ENCODE results near the gene FSTL4. TPM values are rescaled to one million over a fixed set of nuclear protein-coding genes. Genes with fewer than 3 reads are reported as not detected.

The FSTL4 gene
- total RNA-seq, 2 donors from 2014 or later, result 0.26 to 1.3 TPM

- Histone ChIP-seq H3K9me3 (no peaks in the 10 kb centered on the region), H3K27me3 (peaks cover 0 to 3% of the 10 kb centered on the region in 2 donors), H3K4me1 (peaks cover 14% of the 10 kb centered on the region), H3K4me3 (no peak overlapping the region), H3K27ac (no peak overlapping the region), H3K36me3 (replicated peaks in 1 of 2; ENCODE audit: insufficient read depth in 1 of 2, low read depth in 2 of 2) (no peaks in the 10 kb centered on the region)
- DNase-seq (no peak), ATAC-seq (no peak)
- no peak for TF ChIP-seq POLR2A (IDR thresholded peaks at IDR 0.05)
- no peak for TF ChIP-seq CTCF (IDR thresholded peaks at IDR 0.05)
- intact Hi-C loops (cut with DNase I), result no loop called here
- 94 to 97% methylated on average over 2 of the region's 2 CpGs for WGBS, 2 donors
Measured at GRCh38 chr5:133606835-133607234, 5.5 kb downstream of the FSTL4 start.

DNA sequence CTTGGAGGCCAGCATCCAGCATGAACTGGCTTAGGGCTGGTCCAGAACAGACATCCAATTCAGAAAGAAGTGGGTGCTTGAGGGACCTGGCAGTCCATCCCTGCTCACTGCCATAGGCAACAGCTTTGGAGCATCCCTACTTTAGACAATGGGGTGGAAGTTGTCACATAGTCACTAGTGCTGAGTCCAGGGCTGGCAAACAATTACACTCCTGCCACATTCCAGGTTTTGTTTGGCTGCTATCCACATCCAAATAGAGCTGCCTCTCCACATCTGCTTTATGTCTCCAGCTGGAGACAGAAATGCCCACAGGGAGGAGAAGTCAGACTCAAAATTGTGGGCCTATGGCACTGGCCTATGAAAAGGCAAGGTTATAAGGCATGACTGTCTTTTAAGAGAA lies 7.0 kb downstream of the FSTL4 start:
- Histone ChIP-seq H3K27me3 (peaks cover 0 to 3% of the 10 kb centered on the region in 2 donors), H3K27ac (no peak overlapping the region), H3K4me1 (no peaks in the 10 kb centered on the region), H3K4me3 (no peak overlapping the region), H3K9me3 (no peaks in the 10 kb centered on the region), H3K36me3 (replicated peaks in 1 of 2; ENCODE audit: insufficient read depth in 1 of 2, low read depth in 2 of 2) (no peaks in the 10 kb centered on the region)
- intact Hi-C loops (cut with DNase I), result no loop called here
- ATAC-seq, result no peak
- TF ChIP-seq CTCF (IDR thresholded peaks at IDR 0.05) (no peak), POLR2A (IDR thresholded peaks at IDR 0.05) (no peak)
- no peak for DNase-seq

DNA sequence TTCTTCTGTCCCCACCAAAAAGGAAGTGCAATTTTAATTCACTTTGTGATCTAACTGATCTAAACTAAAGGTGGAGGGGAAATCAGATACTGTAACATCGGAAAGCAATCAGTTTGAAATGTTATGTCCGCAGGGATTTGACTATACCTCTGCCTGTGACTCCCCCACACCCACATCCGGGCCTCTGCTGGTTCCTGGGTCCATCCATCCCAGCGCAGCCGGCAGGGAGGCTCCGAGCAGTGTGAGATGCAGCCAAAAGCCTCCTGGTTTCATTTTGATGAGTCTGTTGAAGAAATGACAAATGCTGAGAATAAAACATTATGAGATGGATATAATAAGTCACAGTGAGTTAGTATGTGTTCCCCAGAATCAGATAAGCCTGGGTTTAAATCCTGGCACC lies 8.6 kb downstream of the FSTL4 start:
- WGBS, 2 donors, result 78 to 87% methylated on average over 6 of the region's 6 CpGs
- Histone ChIP-seq H3K4me3 (no peak overlapping the region), H3K36me3 (replicated peaks in 1 of 2; ENCODE audit: insufficient read depth in 1 of 2, low read depth in 2 of 2) (no peaks in the 10 kb centered on the region), H3K27ac (no peak overlapping the region), H3K9me3 (no peaks in the 10 kb centered on the region), H3K4me1 (no peaks in the 10 kb centered on the region), H3K27me3 (peaks cover 0 to 3% of the 10 kb centered on the region in 2 donors)
- no peak for ATAC-seq
- no peak for TF ChIP-seq CTCF (IDR thresholded peaks at IDR 0.05)
- TF ChIP-seq POLR2A (IDR thresholded peaks at IDR 0.05), result no peak
- DNase-seq, result no peak
- intact Hi-C loops (cut with DNase I), result no loop called here

- no peak for TF ChIP-seq CTCF (IDR thresholded peaks at IDR 0.05)
- no peak for TF ChIP-seq POLR2A (IDR thresholded peaks at IDR 0.05)
- Histone ChIP-seq H3K4me1 (no peaks in the 10 kb centered on the region), H3K4me3 (no peak overlapping the region), H3K36me3 (replicated peaks in 1 of 2; ENCODE audit: insufficient read depth in 1 of 2, low read depth in 2 of 2) (no peaks in the 10 kb centered on the region), H3K27ac (no peak overlapping the region), H3K27me3 (peaks cover 0 to 3% of the 10 kb centered on the region in 2 donors), H3K9me3 (no peaks in the 10 kb centered on the region)
- WGBS, 2 donors, result 49 to 74% methylated on average over 2 of the region's 2 CpGs
- DNase-seq, result no peak
- ATAC-seq, result no peak
- intact Hi-C loops (cut with DNase I), result no loop called here
Measured at GRCh38 chr5:133602835-133603380, 9.4 kb downstream of the FSTL4 start.

DNA sequence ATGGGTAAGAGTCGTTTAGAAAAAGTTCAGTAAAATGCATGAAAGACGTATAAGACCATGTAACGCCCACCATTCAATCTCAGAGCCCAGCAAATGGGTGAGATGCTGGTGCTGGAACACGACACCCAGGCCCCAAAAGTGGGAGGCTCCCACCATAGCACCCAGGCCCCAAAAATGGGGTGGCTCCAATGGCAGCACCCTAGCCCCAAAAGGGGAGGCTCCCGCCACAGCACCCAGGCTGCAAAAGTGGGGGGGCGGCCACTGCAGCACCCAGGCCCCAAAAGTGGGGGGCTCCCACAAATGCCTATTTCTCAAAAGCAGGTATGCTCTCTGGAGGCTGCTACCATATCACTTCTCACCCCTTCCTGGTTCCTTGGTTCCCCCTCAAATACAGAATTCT lies 12.7 kb downstream of the FSTL4 start:
- H3K36me3 ChIP-seq (replicated peaks in 1 of 2; ENCODE audit: insufficient read depth in 1 of 2, low read depth in 2 of 2), result no peaks in the 10 kb centered on the region
- H3K9me3 ChIP-seq, result no peaks in the 10 kb centered on the region
- H3K4me1 ChIP-seq, result no peaks in the 10 kb centered on the region
- H3K27ac ChIP-seq, result no peak overlapping the region
- no peak for TF ChIP-seq POLR2A (IDR thresholded peaks at IDR 0.05)
- TF ChIP-seq CTCF (IDR thresholded peaks at IDR 0.05), result no peak
- no peak overlapping the region for H3K4me3 ChIP-seq
- no peaks in the 10 kb centered on the region for H3K27me3 ChIP-seq
- intact Hi-C loops (cut with DNase I), result no loop called here
- no peak for ATAC-seq
- WGBS, 2 donors, result 75 to 80% methylated on average over 6 of the region's 6 CpGs
- DNase-seq, result no peak

Measured in body of pancreas (tissue), 4 donors.